RWPE2 (cell line): ENCODE measurements around the gene DVL2.

Experiments
- ATAC-seq: fragments of 200-7000 bp; cut with Tn5 transposase; 3 replicates; pipeline ENCODE4 v1.9.1; 2021; ENCODE audit warnings: low read depth
- DNase-seq: peaks from one replicate; pipeline ENCODE4 v3.0.0-alpha.2; 2020; ENCODE audit warnings: low spot score
- H3K27ac ChIP-seq: fragments of 450-650 bp; 2 replicates; pipeline ENCODE4 v1.5.1; 2017; ENCODE audit warnings: mild to moderate bottlenecking; ENCODE audit not compliant: poor library complexity, severe bottlenecking
- H3K27me3 ChIP-seq: fragments of 250-450 bp; sonication (Bioruptor Pico); 2 replicates; pipeline ENCODE4 v1.5.1; 2021; ENCODE audit warnings: mild to moderate bottlenecking, moderate library complexity; ENCODE audit not compliant: insufficient read depth, poor library complexity, severe bottlenecking
- H3K36me3 ChIP-seq: fragments of 250-450 bp; sonication (Bioruptor Pico); 2 replicates; pipeline ENCODE4 v1.5.1; 2020; ENCODE audit warnings: low read depth, mild to moderate bottlenecking, moderate library complexity
- H3K4me1 ChIP-seq: fragments of 250-450 bp; sonication (Bioruptor Pico); 2 replicates; pipeline ENCODE4 v1.5.1; 2021; ENCODE audit warnings: mild to moderate bottlenecking, moderate library complexity; ENCODE audit not compliant: insufficient read depth, poor library complexity, severe bottlenecking
- H3K4me3 ChIP-seq: fragments of 250-450 bp; sonication (Bioruptor Pico); 2 replicates; pipeline ENCODE4 v1.5.1; 2021; ENCODE audit warnings: mild to moderate bottlenecking, moderate library complexity; ENCODE audit not compliant: severe bottlenecking
- H3K9me3 ChIP-seq: fragments of 250-450 bp; sonication (Bioruptor Pico); 2 replicates; pipeline ENCODE4 v1.5.1; 2021; ENCODE audit warnings: mild to moderate bottlenecking, moderate library complexity; ENCODE audit not compliant: severe bottlenecking
- CTCF ChIP-seq: fragments of 450-650 bp; IDR thresholded peaks from one replicate; pipeline ENCODE4 v1.5.1; 2017; ENCODE audit warnings: mild to moderate bottlenecking, moderate library complexity; ENCODE audit not compliant: poor library complexity, severe bottlenecking

DVL2 gene

GRCh38 chr17:7281074-7281952 is 47.0 kb upstream of the DVL2 start, which contains the start of gene SLC2A4:
Gene SLC2A4, plus strand, starts transcription at chr17:7281718. Its CDS starts 217 bp downstream, at chr17:7281935.
- peak within 1 kb of the TSS; percentile 41 for H3K27ac ChIP-seq
- H3K27me3 ChIP-seq, result no peaks in the 10 kb centered on the region
- ATAC-seq, result peak; percentile 58
- no peaks in the 10 kb centered on the region for H3K36me3 ChIP-seq
- no peak for TF ChIP-seq CTCF
- peak; percentile 95 for DNase-seq
- H3K4me1 ChIP-seq, result peaks cover 7% of the 10 kb centered on the region
- H3K4me3 ChIP-seq, result peak within 1 kb of the TSS; percentile 43
- no peaks in the 10 kb centered on the region for H3K9me3 ChIP-seq

- Histone ChIP-seq H3K27ac (peak overlapping the region; percentile 41), H3K4me3 (peak overlapping the region; percentile 43), H3K9me3 (no peaks in the 10 kb centered on the region), H3K4me1 (peaks cover 7% of the 10 kb centered on the region), H3K36me3 (no peaks in the 10 kb centered on the region), H3K27me3 (no peaks in the 10 kb centered on the region)
- peak; percentile 75 for ATAC-seq
- TF ChIP-seq CTCF, result peak; percentile 94
- DNase-seq, result no peak
Measured at GRCh38 chr17:7280519-7281073, 46.3 kb upstream of the DVL2 start.

- Histone ChIP-seq H3K9me3 (no peaks in the 10 kb centered on the region), H3K4me3 (no peak overlapping the region), H3K27me3 (no peaks in the 10 kb centered on the region), H3K27ac (peak overlapping the region; percentile 41), H3K4me1 (peaks cover 7% of the 10 kb centered on the region), H3K36me3 (no peaks in the 10 kb centered on the region)
- no peak for ATAC-seq
- no peak for DNase-seq
- no peak for TF ChIP-seq CTCF
Measured at GRCh38 chr17:7279448-7279847, 45.1 kb upstream of the DVL2 start.

- Histone ChIP-seq H3K9me3 (no peaks in the 10 kb centered on the region), H3K4me3 (no peak overlapping the region), H3K36me3 (no peaks in the 10 kb centered on the region), H3K27ac (no peak overlapping the region), H3K4me1 (peaks cover 8% of the 10 kb centered on the region), H3K27me3 (no peaks in the 10 kb centered on the region)
- TF ChIP-seq CTCF, result no peak
- ATAC-seq, result no peak
- DNase-seq, result no peak
Measured at GRCh38 chr17:7266784-7267183, 32.5 kb upstream of the DVL2 start.

GRCh38 chr17:7263801-7264078 is 29.4 kb upstream of the DVL2 start:
- Histone ChIP-seq H3K9me3 (no peaks in the 10 kb centered on the region), H3K27ac (peak overlapping the region; percentile 86), H3K4me1 (peaks cover 23% of the 10 kb centered on the region), H3K4me3 (peak overlapping the region; percentile 71), H3K36me3 (peaks cover 26% of the 10 kb centered on the region), H3K27me3 (no peaks in the 10 kb centered on the region)
- no peak for DNase-seq
- no peak for TF ChIP-seq CTCF
- ATAC-seq, result no peak
